Measurements from ENCODE around the gene HRNR. TPM values are rescaled to one million over a fixed set of nuclear protein-coding genes. Genes with fewer than 3 reads are reported as not detected.
"Not testable (repeated sequence)": the region's sequence is repeated elsewhere in the genome, so short reads cannot be mapped to it uniquely, and the experiment has no call there.

HRNR gene
- total RNA-seq (not detected), polyA plus RNA-seq (under 1 TPM in 1 of 2 donors, not detected in 1; 0.04 TPM)

- no peak for DNase-seq (ENCODE audit: low spot score)
- Histone ChIP-seq H3K9me3 (ENCODE audit: control insufficient read depth in 4 of 4, low read length in 3 of 4) (no peaks in the 10 kb centered on the region), H3K4me1 (ENCODE audit: control insufficient read depth in 4 of 4, insufficient read depth in 4 of 4, low read length in 3 of 4) (no peaks in the 10 kb centered on the region), H3K27ac (ENCODE audit: low read depth in 1 of 2, low read length in 2 of 2) (no peak within 1 kb of the TSS), H3K9ac (ENCODE audit: low read depth in 1 of 2, low read length in 2 of 2) (no peak within 1 kb of the TSS), H3K36me3 (ENCODE audit: control insufficient read depth in 4 of 4, insufficient read depth in 3 of 4, low read depth in 1 of 4, low read length in 3 of 4) (no peaks in the 10 kb centered on the region), H3K27me3 (ENCODE audit: control insufficient read depth in 4 of 4, insufficient read depth in 4 of 4, low read length in 3 of 4) (no peaks in the 10 kb centered on the region), H3K4me3 (ENCODE audit: low read depth in 1 of 3, low read length in 3 of 3) (no peak within 1 kb of the TSS)
- no peak for TF ChIP-seq GABPA (IDR thresholded peaks at IDR 0.05 in 1 of 2, conservative IDR thresholded peaks at IDR 0.05 in 1 of 2)
- TF ChIP-seq EGR1 (IDR thresholded peaks at IDR 0.05; ENCODE audit: low read depth in 2 of 2), result no peak
- TF ChIP-seq RXRA (IDR thresholded peaks at IDR 0.05), result no peak
- TF ChIP-seq HNF4G (IDR thresholded peaks at IDR 0.05), result no peak
- TF ChIP-seq YY1 (IDR thresholded peaks at IDR 0.05), result no peak
- no peak for TF ChIP-seq FOXA2 (IDR thresholded peaks at IDR 0.05)
- TF ChIP-seq NR2F2 (IDR thresholded peaks at IDR 0.05), result no peak
- no peak for TF ChIP-seq TAF1 (conservative IDR thresholded peaks at IDR 0.05)
- TF ChIP-seq JUND (IDR thresholded peaks at IDR 0.05), result no peak
- no peak for TF ChIP-seq ATF3 (IDR thresholded peaks at IDR 0.05)
- 91% methylated on average over 2 of the region's 2 CpGs for WGBS
These were observed at the start of gene HRNR for GRCh38 chr1:152224093-152224492. TSS of gene HRNR (minus strand) at chr1:152224193. CDS start at chr1:152223253, 940 bp downstream.

GRCh38 chr1:152256394-152256793 lies 32.4 kb upstream of the HRNR start:
- H3K27me3 ChIP-seq (ENCODE audit: control insufficient read depth in 4 of 4, insufficient read depth in 4 of 4, low read length in 3 of 4); H3K36me3 ChIP-seq (ENCODE audit: control insufficient read depth in 4 of 4, insufficient read depth in 3 of 4, low read depth in 1 of 4, low read length in 3 of 4); H3K9me3 ChIP-seq (ENCODE audit: control insufficient read depth in 4 of 4, low read length in 3 of 4); H3K4me3 ChIP-seq (ENCODE audit: low read depth in 1 of 3, low read length in 3 of 3); H3K4me1 ChIP-seq (ENCODE audit: control insufficient read depth in 4 of 4, insufficient read depth in 4 of 4, low read length in 3 of 4); H3K27ac ChIP-seq (ENCODE audit: low read depth in 1 of 2, low read length in 2 of 2); H3K9ac ChIP-seq (ENCODE audit: low read depth in 1 of 2, low read length in 2 of 2); DNase-seq (ENCODE audit: low spot score): not testable (repeated sequence)
- 85% methylated on average over 21 of the region's 21 CpGs for WGBS

- no peak overlapping the region for H3K27ac ChIP-seq (ENCODE audit: low read depth in 1 of 2, low read length in 2 of 2)
- no peaks in the 10 kb centered on the region for H3K36me3 ChIP-seq (ENCODE audit: control insufficient read depth in 4 of 4, insufficient read depth in 3 of 4, low read depth in 1 of 4, low read length in 3 of 4)
- no peaks in the 10 kb centered on the region for H3K27me3 ChIP-seq (ENCODE audit: control insufficient read depth in 4 of 4, insufficient read depth in 4 of 4, low read length in 3 of 4)
- no peak for DNase-seq (ENCODE audit: low spot score)
- H3K4me3 ChIP-seq (ENCODE audit: low read depth in 1 of 3, low read length in 3 of 3), result no peak overlapping the region
- 72% methylated on average over 4 of the region's 4 CpGs for WGBS
- TF ChIP-seq FOXA2 (IDR thresholded peaks at IDR 0.05), result no peak
- TF ChIP-seq HNF4G (IDR thresholded peaks at IDR 0.05), result no peak
- no peak for TF ChIP-seq YY1 (IDR thresholded peaks at IDR 0.05)
- no peak for TF ChIP-seq RXRA (IDR thresholded peaks at IDR 0.05)
- TF ChIP-seq MAX (IDR thresholded peaks at IDR 0.05), result no peak
- no peak for TF ChIP-seq GABPA (IDR thresholded peaks at IDR 0.05 in 1 of 2, conservative IDR thresholded peaks at IDR 0.05 in 1 of 2)
- TF ChIP-seq CTCF (IDR thresholded peaks at IDR 0.05; ENCODE audit: low read depth, low read length, missing input control), result no peak
- TF ChIP-seq HNF4A (conservative IDR thresholded peaks at IDR 0.05), result no peak
- no peak for TF ChIP-seq ATF3 (IDR thresholded peaks at IDR 0.05)
- no peak for TF ChIP-seq JUND (IDR thresholded peaks at IDR 0.05)
- TF ChIP-seq ZBTB33 (IDR thresholded peaks at IDR 0.05), result no peak
- TF ChIP-seq REST (IDR thresholded peaks at IDR 0.05), result no peak
- no peak for TF ChIP-seq FOXA1 (IDR thresholded peaks at IDR 0.05)
- no peak for TF ChIP-seq SP1 (IDR thresholded peaks at IDR 0.05)
- no peak for TF ChIP-seq RAD21 (IDR thresholded peaks at IDR 0.05)
- TF ChIP-seq TAF1 (conservative IDR thresholded peaks at IDR 0.05), result no peak
- no peak for TF ChIP-seq EGR1 (IDR thresholded peaks at IDR 0.05; ENCODE audit: low read depth in 2 of 2)
- TF ChIP-seq NR2F2 (IDR thresholded peaks at IDR 0.05), result no peak
- H3K4me1 ChIP-seq (ENCODE audit: control insufficient read depth in 4 of 4, insufficient read depth in 4 of 4, low read length in 3 of 4), result no peaks in the 10 kb centered on the region
- no peak overlapping the region for H3K9ac ChIP-seq (ENCODE audit: low read depth in 1 of 2, low read length in 2 of 2)
- H3K9me3 ChIP-seq (ENCODE audit: control insufficient read depth in 4 of 4, low read length in 3 of 4), result no peaks in the 10 kb centered on the region
These were observed 28.2 kb upstream of the HRNR start for GRCh38 chr1:152252157-152252556.

All from liver (tissue), 9 donors.